Measurements from ENCODE around the gene PPP6R2. TPM values are rescaled to one million over a fixed set of nuclear protein-coding genes. Genes with fewer than 3 reads are reported as not detected.
"Not testable (repeated sequence)": the region's sequence is repeated elsewhere in the genome, so short reads cannot be mapped to it uniquely, and the experiment has no call there.

Gene PPP6R2
- total RNA-seq, 2 donors from 2014 or later: 61.1 to 100 TPM

GRCh38 chr22:50334433-50334832, 8.7 kb upstream of the PPP6R2 start:
- not testable (repeated sequence) for H3K27me3 Mint-ChIP-seq; H3K4me3 Mint-ChIP-seq; H3K4me1 Mint-ChIP-seq (ENCODE audit: low read depth in 2 of 2); H3K36me3 Mint-ChIP-seq; ATAC-seq; H3K9me3 Mint-ChIP-seq; H3K27ac Mint-ChIP-seq; DNase-seq (ENCODE audit: low spot score)

- H3K36me3 Mint-ChIP-seq: no peaks in the 10 kb centered on the region
- H3K4me1 Mint-ChIP-seq (ENCODE audit: low read depth in 2 of 2): peaks cover 0 to 6% of the 10 kb centered on the region in 2 donors
- H3K27ac Mint-ChIP-seq: no peak overlapping the region
- DNase-seq (ENCODE audit: low spot score) (no peak), ATAC-seq (no peak)
- H3K4me3 Mint-ChIP-seq: no peak overlapping the region
- no peaks in the 10 kb centered on the region for H3K27me3 Mint-ChIP-seq
- no peaks in the 10 kb centered on the region for H3K9me3 Mint-ChIP-seq
Measured at GRCh38 chr22:50337262-50338041, 5.7 kb upstream of the PPP6R2 start.

GRCh38 chr22:50338042-50338573, 5.0 kb upstream of the PPP6R2 start:
- Mint-ChIP-seq H3K27me3 (no peaks in the 10 kb centered on the region), H3K9me3 (no peaks in the 10 kb centered on the region), H3K27ac (no peak overlapping the region), H3K4me3 (no peak overlapping the region), H3K36me3 (no peaks in the 10 kb centered on the region), H3K4me1 (ENCODE audit: low read depth in 2 of 2) (peaks cover 0 to 6% of the 10 kb centered on the region in 2 donors)
- no peak for ATAC-seq
- DNase-seq (ENCODE audit: low spot score): no peak

- no peaks in the 10 kb centered on the region for H3K9me3 Mint-ChIP-seq
- no peaks in the 10 kb centered on the region for H3K36me3 Mint-ChIP-seq
- no peak overlapping the region for H3K27ac Mint-ChIP-seq
- ATAC-seq (no peak), DNase-seq (ENCODE audit: low spot score) (no peak)
- H3K4me3 Mint-ChIP-seq: no peak overlapping the region
- H3K4me1 Mint-ChIP-seq (ENCODE audit: low read depth in 2 of 2): peaks cover 0 to 6% of the 10 kb centered on the region in 2 donors
- H3K27me3 Mint-ChIP-seq: no peaks in the 10 kb centered on the region
Measured at GRCh38 chr22:50338860-50339462, 4.2 kb upstream of the PPP6R2 start.

- H3K27ac Mint-ChIP-seq: no peak overlapping the region
- H3K27me3 Mint-ChIP-seq: no peaks in the 10 kb centered on the region
- ATAC-seq: no peak
- no peak for DNase-seq (ENCODE audit: low spot score)
- no peaks in the 10 kb centered on the region for H3K36me3 Mint-ChIP-seq
- no peak overlapping the region for H3K4me3 Mint-ChIP-seq
- peaks cover 0 to 6% of the 10 kb centered on the region in 2 donors for H3K4me1 Mint-ChIP-seq (ENCODE audit: low read depth in 2 of 2)
- no peaks in the 10 kb centered on the region for H3K9me3 Mint-ChIP-seq
Measured at GRCh38 chr22:50339945-50340879, 2.9 kb upstream of the PPP6R2 start.

GRCh38 chr22:50341977-50342650, 1.0 kb upstream of the PPP6R2 start:
- ATAC-seq: peak; percentile 67 to 81
- H3K4me1 Mint-ChIP-seq (ENCODE audit: low read depth in 2 of 2): peaks cover 0 to 6% of the 10 kb centered on the region in 2 donors
- no peaks in the 10 kb centered on the region for H3K9me3 Mint-ChIP-seq
- no peaks in the 10 kb centered on the region for H3K27me3 Mint-ChIP-seq
- peak overlapping the region; percentile 81 for H3K4me3 Mint-ChIP-seq
- peak; percentile 90 for DNase-seq (ENCODE audit: low spot score)
- H3K27ac Mint-ChIP-seq: peak overlapping the region; percentile 55 to 82
- H3K36me3 Mint-ChIP-seq: no peaks in the 10 kb centered on the region

GRCh38 chr22:50343541-50343935, 411 bp downstream of the PPP6R2 start:
- Mint-ChIP-seq H3K4me1 (ENCODE audit: low read depth in 2 of 2) (peaks cover 0 to 6% of the 10 kb centered on the region in 2 donors), H3K4me3 (no peak overlapping the region), H3K9me3 (no peaks in the 10 kb centered on the region), H3K27ac (no peak overlapping the region), H3K27me3 (no peaks in the 10 kb centered on the region), H3K36me3 (no peaks in the 10 kb centered on the region)
- DNase-seq (ENCODE audit: low spot score) (no peak), ATAC-seq (no peak)

GRCh38 chr22:50346470-50346869, 3.3 kb downstream of the PPP6R2 start:
- Mint-ChIP-seq H3K27ac (no peak overlapping the region), H3K4me3 (no peak overlapping the region), H3K4me1 (ENCODE audit: low read depth in 2 of 2) (peaks cover 0 to 4% of the 10 kb centered on the region in 2 donors), H3K36me3 (no peaks in the 10 kb centered on the region), H3K9me3 (no peaks in the 10 kb centered on the region), H3K27me3 (no peaks in the 10 kb centered on the region)
- DNase-seq (ENCODE audit: low spot score): no peak
- ATAC-seq: no peak

- Mint-ChIP-seq H3K27ac (no peak overlapping the region), H3K9me3 (no peaks in the 10 kb centered on the region), H3K4me3 (no peak overlapping the region), H3K36me3 (no peaks in the 10 kb centered on the region), H3K4me1 (ENCODE audit: low read depth in 2 of 2) (peaks cover 0 to 3% of the 10 kb centered on the region in 2 donors), H3K27me3 (no peaks in the 10 kb centered on the region)
- ATAC-seq (no peak), DNase-seq (ENCODE audit: low spot score) (no peak)
Measured at GRCh38 chr22:50347157-50347556, 4.0 kb downstream of the PPP6R2 start.

- H3K4me1 Mint-ChIP-seq (ENCODE audit: low read depth in 2 of 2): peaks cover 0 to under 1% of the 10 kb centered on the region in 2 donors
- no peak overlapping the region for H3K4me3 Mint-ChIP-seq
- no peaks in the 10 kb centered on the region for H3K9me3 Mint-ChIP-seq
- H3K36me3 Mint-ChIP-seq: no peaks in the 10 kb centered on the region
- no peak overlapping the region for H3K27ac Mint-ChIP-seq
- no peak for DNase-seq (ENCODE audit: low spot score)
- no peaks in the 10 kb centered on the region for H3K27me3 Mint-ChIP-seq
- ATAC-seq: no peak
Measured at GRCh38 chr22:50348058-50348457, 4.9 kb downstream of the PPP6R2 start.

GRCh38 chr22:50356186-50356585, 13.1 kb downstream of the PPP6R2 start:
- Mint-ChIP-seq H3K27ac (no peak overlapping the region), H3K4me1 (ENCODE audit: low read depth in 2 of 2) (peaks cover 13 to 21% of the 10 kb centered on the region in 2 donors), H3K4me3 (no peak overlapping the region), H3K36me3 (peaks cover 5% of the 10 kb centered on the region), H3K9me3 (no peaks in the 10 kb centered on the region), H3K27me3 (no peaks in the 10 kb centered on the region)
- no peak for ATAC-seq
- DNase-seq (ENCODE audit: low spot score): no peak

- Mint-ChIP-seq H3K27ac (peak overlapping the region; percentile 3 to 73), H3K4me3 (no peak overlapping the region), H3K27me3 (no peaks in the 10 kb centered on the region), H3K4me1 (ENCODE audit: low read depth in 2 of 2) (peaks cover 22 to 31% of the 10 kb centered on the region in 2 donors), H3K36me3 (peaks cover 6% of the 10 kb centered on the region), H3K9me3 (no peaks in the 10 kb centered on the region)
- ATAC-seq (no peak), DNase-seq (ENCODE audit: low spot score) (no peak)
Measured at GRCh38 chr22:50357222-50357621, 14.1 kb downstream of the PPP6R2 start.

GRCh38 chr22:50357756-50358155, 14.6 kb downstream of the PPP6R2 start:
- DNase-seq (ENCODE audit: low spot score): no peak
- Mint-ChIP-seq H3K27me3 (no peaks in the 10 kb centered on the region), H3K4me1 (ENCODE audit: low read depth in 2 of 2) (peaks cover 26 to 36% of the 10 kb centered on the region in 2 donors), H3K9me3 (no peaks in the 10 kb centered on the region), H3K36me3 (peaks cover 6% of the 10 kb centered on the region), H3K4me3 (no peak overlapping the region), H3K27ac (peak overlapping the region in 1 of 2 donors; percentile 73)
- no peak for ATAC-seq

All from natural killer cell treated with Interleukin-12 subunit alpha and Interleukin-12 subunit beta and Interleukin-15 and Interleukin-18, amount 100 ng/mL, for 72 hours (primary cell).